Astrocyte (in vitro differentiated cells and primary cell): ENCODE results near the gene OTOG. TPM values are rescaled to one million over a fixed set of nuclear protein-coding genes. Genes with fewer than 3 reads are reported as not detected.

Experiments
- DNase-seq: peaks from one replicate; pipeline ENCODE4 v3.0.0-alpha.2; 2010; ENCODE audit warnings: low read depth
- FAIRE-seq: peaks from 2 replicates; lab custom pipeline; 2011; peaks lifted over from hg19 to GRCh38; lab: Jason Lieb, UNC
- H2AFZ ChIP-seq: 2 replicates; pipeline ENCODE4 v1.6.0; 2012; ENCODE audit warnings: low read depth, low read length, inconsistent platforms
- H3K27ac ChIP-seq: 2 replicates; pipeline ENCODE4 v1.5.1; 2011; ENCODE audit warnings: low read depth, low read length, inconsistent platforms
- H3K27me3 ChIP-seq: 2 replicates; pipeline ENCODE4 v1.6.0; 2011; ENCODE audit warnings: low read length, inconsistent platforms; ENCODE audit not compliant: insufficient read depth
- H3K36me3 ChIP-seq: 2 replicates; pipeline ENCODE4 v1.5.1; 2011; ENCODE audit warnings: low read length, inconsistent platforms; ENCODE audit not compliant: insufficient read depth
- H3K4me1 ChIP-seq: 2 replicates; pipeline ENCODE4 v1.5.1; 2011; ENCODE audit warnings: low read length, inconsistent platforms; ENCODE audit not compliant: insufficient read depth
- H3K4me2 ChIP-seq: 2 replicates; pipeline ENCODE4 v1.6.0; 2012; ENCODE audit warnings: low read length, inconsistent platforms
- H3K4me3 ChIP-seq: 2 replicates; pipeline ENCODE4 v1.5.1; 2011; ENCODE audit warnings: low read depth, mild to moderate bottlenecking, low read length, inconsistent platforms; ENCODE audit not compliant: insufficient read depth
- H3K79me2 ChIP-seq: 2 replicates; pipeline ENCODE4 v1.6.0; 2012; ENCODE audit warnings: mild to moderate bottlenecking, low read length, inconsistent platforms; ENCODE audit not compliant: insufficient read depth
- H3K9ac ChIP-seq: 2 replicates; pipeline ENCODE4 v1.6.0; 2012; ENCODE audit warnings: mild to moderate bottlenecking, low read length, inconsistent platforms
- H3K9me3 ChIP-seq: 2 replicates; pipeline ENCODE4 v1.5.1; 2012; ENCODE audit warnings: low read depth, mild to moderate bottlenecking, low read length, inconsistent platforms; ENCODE audit not compliant: insufficient read depth
- H4K20me1 ChIP-seq: 2 replicates; pipeline ENCODE4 v1.6.0; 2012; ENCODE audit warnings: low read length, inconsistent platforms; ENCODE audit not compliant: insufficient read depth
- H3K27ac Mint-ChIP-seq: one replicate; pipeline ENCODE4 v1.8.0; 2021; ENCODE audit warnings: mild to moderate bottlenecking, mixed read lengths; ENCODE audit not compliant: unreplicated experiment
- H3K27me3 Mint-ChIP-seq: one replicate; pipeline ENCODE4 v1.8.0; 2021; ENCODE audit warnings: low read depth, mixed read lengths; ENCODE audit not compliant: unreplicated experiment
- H3K36me3 Mint-ChIP-seq: one replicate; pipeline ENCODE4 v1.8.0; 2021; ENCODE audit warnings: low read depth, mixed read lengths; ENCODE audit not compliant: unreplicated experiment
- H3K4me1 Mint-ChIP-seq: one replicate; pipeline ENCODE4 v1.8.0; 2021; ENCODE audit warnings: low read depth, mixed read lengths; ENCODE audit not compliant: unreplicated experiment
- H3K4me3 Mint-ChIP-seq: one replicate; pipeline ENCODE4 v1.8.0; 2021; ENCODE audit warnings: mild to moderate bottlenecking, moderate library complexity, mixed read lengths; ENCODE audit not compliant: unreplicated experiment
- H3K9me3 Mint-ChIP-seq: one replicate; pipeline ENCODE4 v1.8.0; 2021; ENCODE audit warnings: mild to moderate bottlenecking, mixed read lengths; ENCODE audit not compliant: unreplicated experiment
- CTCF ChIP-seq: IDR thresholded peaks from 2 replicates; pipeline ENCODE4 v1.5.1; 2011; ENCODE audit warnings: low read depth, mild to moderate bottlenecking, inconsistent platforms, low read length, moderate library complexity; ENCODE audit not compliant: insufficient read depth
- EZH2 ChIP-seq: IDR thresholded peaks from 2 replicates; pipeline ENCODE4 v1.6.1; 2012; ENCODE audit warnings: mild to moderate bottlenecking, low read length, inconsistent platforms; ENCODE audit not compliant: insufficient read depth
- total RNA-seq: library from RNA; stranded (reverse); gene quantifications from 2 replicates; pipeline ENCODE4 v1.2.1, GENCODE V29; 2021

The OTOG gene
- total RNA-seq, 1 donor from 2014 or later: not detected

GRCh38 chr11:17611049-17611448 lies 64.0 kb downstream of the OTOG start:
- H3K4me1 Mint-ChIP-seq: no peaks in the 10 kb centered on the region
- Histone ChIP-seq H3K27ac (no peak overlapping the region), H3K9ac (no peak overlapping the region), H3K27me3 (no peaks in the 10 kb centered on the region), H3K9me3 (no peaks in the 10 kb centered on the region), H2AFZ (no peak overlapping the region), H3K79me2 (no peaks in the 10 kb centered on the region), H4K20me1 (no peaks in the 10 kb centered on the region), H3K4me1 (no peaks in the 10 kb centered on the region), H3K4me2 (no peak overlapping the region), H3K4me3 (no peak overlapping the region), H3K36me3 (no peaks in the 10 kb centered on the region)
- no peak for TF ChIP-seq EZH2
- no peak for TF ChIP-seq CTCF
- no peak overlapping the region for H3K4me3 Mint-ChIP-seq
- FAIRE-seq: no peak
- no peak for DNase-seq
- peaks cover 52% of the 10 kb centered on the region for H3K27me3 Mint-ChIP-seq
- no peak overlapping the region for H3K27ac Mint-ChIP-seq
- no peaks in the 10 kb centered on the region for H3K9me3 Mint-ChIP-seq
- H3K36me3 Mint-ChIP-seq: no peaks in the 10 kb centered on the region

GRCh38 chr11:17611503-17612220 lies 64.6 kb downstream of the OTOG start:
- H3K4me3 Mint-ChIP-seq: no peak overlapping the region
- no peak for FAIRE-seq

More at GRCh38 chr11:17611503-17612220, 64.6 kb downstream of the OTOG start:
- H3K4me1 Mint-ChIP-seq: no peaks in the 10 kb centered on the region
- Histone ChIP-seq H3K4me2 (no peak overlapping the region), H3K4me1 (no peaks in the 10 kb centered on the region), H2AFZ (no peak overlapping the region), H3K9ac (no peak overlapping the region), H3K4me3 (no peak overlapping the region), H3K27me3 (no peaks in the 10 kb centered on the region), H4K20me1 (no peaks in the 10 kb centered on the region), H3K27ac (no peak overlapping the region), H3K36me3 (no peaks in the 10 kb centered on the region), H3K9me3 (no peaks in the 10 kb centered on the region), H3K79me2 (no peaks in the 10 kb centered on the region)
- H3K27ac Mint-ChIP-seq: no peak overlapping the region
- no peak for TF ChIP-seq CTCF
- TF ChIP-seq EZH2: no peak
- peaks cover 50% of the 10 kb centered on the region for H3K27me3 Mint-ChIP-seq
- no peaks in the 10 kb centered on the region for H3K9me3 Mint-ChIP-seq
- no peak for DNase-seq
- H3K36me3 Mint-ChIP-seq: no peaks in the 10 kb centered on the region
